Stimulated activated CD4-positive, alpha-beta T cell treated with anti-CD3 and anti-CD28 coated beads, Interleukin-1b, Interleukin-23, amount 100 ng/mL, for 4 hours (primary cell): Measurements from ENCODE around the gene KPNA3.
"Not testable (repeated sequence)": the region's sequence is repeated elsewhere in the genome, so short reads cannot be mapped to it uniquely, and the experiment has no call there.

Experiments
- DNase-seq, 2 donors: peaks; one replicate each; pipeline ENCODE4 v3.0.0-alpha.2; 2020; ENCODE audit warnings: low read depth in 2 of 2

Gene KPNA3

GRCh38 chr13:49749848-49750247, 42.6 kb downstream of the KPNA3 start:
- DNase-seq = no peak

DNA sequence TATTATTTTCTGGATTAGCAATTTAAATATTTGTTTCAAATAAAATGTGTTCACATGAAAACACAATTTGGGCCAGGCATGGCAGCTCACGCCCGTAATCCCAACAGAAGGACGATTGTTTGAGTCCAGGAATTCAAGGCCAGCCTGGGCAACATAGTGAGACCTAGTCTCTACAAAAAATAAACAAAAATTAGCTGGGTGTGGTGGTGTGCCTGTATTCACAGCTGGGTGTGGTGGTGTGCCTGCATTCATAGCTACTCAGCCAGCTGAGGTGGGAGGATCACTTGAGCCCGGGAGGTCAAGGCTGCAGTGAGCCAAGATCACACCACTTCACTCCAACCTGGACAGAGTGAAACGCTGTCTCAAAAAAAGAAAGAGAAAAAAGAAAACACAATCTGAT, 46.4 kb downstream of the KPNA3 start:
- DNase-seq = no peak

- DNase-seq = no peak
These were observed 51.6 kb downstream of the KPNA3 start for GRCh38 chr13:49740870-49741269.

DNA sequence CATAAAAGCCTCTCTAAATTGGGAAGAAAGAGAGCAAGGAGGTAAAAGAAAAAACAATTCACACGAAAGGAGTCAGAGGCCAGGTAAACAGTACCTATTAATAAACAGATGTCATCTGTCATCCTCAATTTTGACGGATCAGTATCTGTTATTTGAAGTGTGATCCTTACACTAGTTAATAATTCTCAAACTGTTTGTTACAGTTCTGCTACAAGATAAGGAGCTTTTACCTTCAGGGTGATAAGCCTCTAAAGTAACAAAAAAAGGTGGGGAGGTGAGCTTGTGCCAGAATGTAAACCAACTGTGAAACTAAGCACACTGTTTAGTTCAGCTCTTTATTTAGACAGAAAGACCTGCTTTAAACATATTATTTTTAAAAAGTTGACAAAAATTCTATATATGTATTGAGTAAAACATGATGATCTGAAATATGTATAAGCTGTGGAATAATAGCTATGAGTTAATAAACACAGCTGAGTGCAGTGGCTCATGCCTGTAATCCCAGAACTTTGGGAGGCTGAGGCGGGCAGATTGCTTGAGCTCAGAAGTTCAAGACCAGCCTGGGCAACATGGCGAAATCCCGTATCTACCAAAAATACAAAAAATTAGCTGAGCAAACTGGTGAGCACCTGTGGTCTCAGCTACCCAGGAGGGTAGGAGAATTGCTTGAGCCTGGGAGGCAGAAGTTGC, 52.8 kb downstream of the KPNA3 start:
- no peak for DNase-seq

DNA sequence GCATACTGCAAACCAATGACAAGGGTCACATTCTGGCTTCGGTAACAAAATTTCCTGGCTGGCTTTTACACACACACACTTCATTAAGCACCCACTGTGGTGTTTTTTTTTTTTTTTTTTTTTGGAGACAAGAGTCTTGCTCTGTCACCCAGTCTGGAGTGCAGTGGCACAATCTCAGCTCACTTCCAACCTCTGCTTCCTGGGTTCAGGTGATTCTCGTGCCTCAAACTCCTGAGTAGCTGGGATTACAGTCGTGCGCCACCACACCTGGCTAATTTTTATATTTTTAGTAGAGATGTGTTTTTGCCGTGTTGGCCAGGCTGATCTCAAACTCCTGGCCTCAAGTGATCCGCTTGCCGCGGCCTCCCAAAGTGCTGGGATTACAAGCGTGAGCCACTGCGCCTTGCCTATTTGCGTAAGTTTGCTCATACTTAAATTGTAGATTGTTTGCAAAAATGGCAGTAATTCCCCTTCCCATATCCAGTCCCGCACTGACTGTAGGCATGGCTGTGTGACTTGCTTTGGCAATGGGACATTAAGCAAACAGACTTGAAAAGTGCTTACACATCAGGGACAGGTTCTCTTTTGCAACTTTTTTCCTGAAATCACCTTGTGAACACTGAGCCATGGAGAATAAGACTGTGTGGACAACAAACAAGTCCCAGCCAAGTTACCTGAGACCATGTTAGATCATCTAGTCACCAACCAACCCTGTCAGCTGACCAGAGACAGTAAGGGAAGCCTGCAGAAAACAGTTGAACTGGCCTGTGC, 59.1 kb downstream of the KPNA3 start:
- no peak for DNase-seq

GRCh38 chr13:49731766-49732165, 60.7 kb downstream of the KPNA3 start:
- DNase-seq = no peak

- no peak for DNase-seq
These were observed 75.9 kb downstream of the KPNA3 start for GRCh38 chr13:49716615-49717014.

- no peak for DNase-seq
These were observed 77.7 kb downstream of the KPNA3 start for GRCh38 chr13:49714757-49715156.

GRCh38 chr13:49711218-49711863, 81.1 kb downstream of the KPNA3 start:
- no peak for DNase-seq

DNA sequence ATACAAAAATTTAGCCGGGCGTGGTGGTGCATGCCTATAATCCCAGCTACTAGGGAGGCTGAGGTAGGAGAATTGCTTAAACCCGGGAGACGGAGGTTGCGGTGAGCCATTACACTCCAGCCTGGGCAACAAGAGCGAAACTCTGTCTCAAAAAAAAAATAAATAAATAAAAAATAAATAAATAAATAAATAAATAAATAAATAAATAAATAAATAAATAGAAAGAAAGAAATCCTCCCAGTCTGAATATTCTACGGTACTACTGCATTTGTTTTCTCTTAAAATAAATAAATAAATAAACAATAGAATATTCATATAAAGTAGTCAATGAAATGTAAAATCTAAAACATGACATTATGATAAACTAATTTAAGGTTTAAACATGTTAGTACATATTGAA, 88.2 kb downstream of the KPNA3 start:
- not testable (repeated sequence) for DNase-seq

DNA sequence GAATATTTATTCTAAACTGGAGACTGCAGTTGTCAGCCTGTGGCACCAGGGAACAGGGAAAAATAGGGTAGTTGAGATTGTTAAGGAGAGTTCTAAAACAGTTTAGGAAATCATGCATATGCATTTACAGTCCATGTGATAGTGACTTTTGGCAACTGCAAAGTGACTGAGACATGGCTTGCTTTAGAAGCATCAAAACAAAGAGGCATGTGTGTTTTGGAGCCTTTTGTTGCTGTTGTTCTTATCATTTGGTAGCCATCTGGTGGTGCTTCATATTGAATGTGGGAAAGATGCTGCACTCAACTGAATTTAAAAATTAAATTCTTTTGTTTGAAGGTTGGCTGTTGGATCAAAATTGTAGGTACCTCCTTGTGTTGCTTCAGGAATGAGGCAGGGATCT, 91.0 kb downstream of the KPNA3 start:
- no peak for DNase-seq

DNA sequence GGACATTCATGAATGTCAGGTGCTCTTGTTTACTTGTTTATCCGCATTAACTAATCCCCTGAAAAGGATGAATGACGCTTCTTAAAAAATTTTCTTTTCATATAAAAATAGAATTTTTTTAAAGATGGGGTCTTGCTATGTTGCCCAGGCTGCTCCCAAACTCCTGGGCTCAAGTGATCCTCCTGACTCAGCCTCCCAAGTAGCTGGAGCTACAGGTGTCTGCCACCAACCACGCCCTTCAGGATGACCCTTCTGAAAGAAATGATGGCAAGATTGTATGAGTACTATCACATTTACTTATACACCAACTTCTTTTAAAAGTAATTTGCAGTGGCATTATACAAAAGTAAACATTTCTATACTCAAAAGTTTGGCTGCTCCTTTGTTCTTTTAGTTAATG, 95.0 kb downstream of the KPNA3 start:
- DNase-seq = no peak

- DNase-seq = no peak
These were observed 98.0 kb downstream of the KPNA3 start for GRCh38 chr13:49694446-49694845.

- no peak for DNase-seq
These were observed 98.6 kb downstream of the KPNA3 start for GRCh38 chr13:49693877-49694276.

DNA sequence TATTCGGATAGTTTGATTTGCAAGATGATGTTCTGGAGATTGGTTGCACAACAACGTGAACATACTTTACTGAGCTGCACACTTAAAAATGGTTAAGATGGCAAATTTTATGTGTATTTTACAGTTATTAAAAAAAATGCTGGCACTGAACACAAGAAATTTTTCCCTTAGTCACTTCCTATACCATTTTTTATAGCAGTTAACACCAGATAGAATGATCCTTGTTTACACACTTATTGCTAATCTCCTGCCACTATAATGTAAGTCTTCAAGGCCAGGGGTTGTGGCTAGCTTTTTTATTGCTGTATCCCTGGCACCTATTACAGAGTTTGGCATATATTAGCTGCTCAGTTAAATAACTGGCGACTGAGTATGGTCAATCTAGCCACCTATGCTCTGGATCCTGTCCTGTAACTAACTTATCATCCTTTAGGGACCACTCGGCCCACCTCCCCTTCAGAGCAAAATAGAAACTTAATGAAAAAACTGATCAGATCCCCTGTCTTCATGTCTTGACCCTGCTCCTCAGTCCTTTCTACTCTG, 99.2 kb downstream of the KPNA3 start:
- no peak for DNase-seq

- DNase-seq = peak; percentile 86 to 93
These were observed 101.3 kb downstream of the KPNA3 start, which contains the start of gene EBPL for GRCh38 chr13:49690995-49691784. TSS of gene EBPL (minus strand) at chr13:49691486. CDS start at chr13:49691424, 62 bp downstream.

DNA sequence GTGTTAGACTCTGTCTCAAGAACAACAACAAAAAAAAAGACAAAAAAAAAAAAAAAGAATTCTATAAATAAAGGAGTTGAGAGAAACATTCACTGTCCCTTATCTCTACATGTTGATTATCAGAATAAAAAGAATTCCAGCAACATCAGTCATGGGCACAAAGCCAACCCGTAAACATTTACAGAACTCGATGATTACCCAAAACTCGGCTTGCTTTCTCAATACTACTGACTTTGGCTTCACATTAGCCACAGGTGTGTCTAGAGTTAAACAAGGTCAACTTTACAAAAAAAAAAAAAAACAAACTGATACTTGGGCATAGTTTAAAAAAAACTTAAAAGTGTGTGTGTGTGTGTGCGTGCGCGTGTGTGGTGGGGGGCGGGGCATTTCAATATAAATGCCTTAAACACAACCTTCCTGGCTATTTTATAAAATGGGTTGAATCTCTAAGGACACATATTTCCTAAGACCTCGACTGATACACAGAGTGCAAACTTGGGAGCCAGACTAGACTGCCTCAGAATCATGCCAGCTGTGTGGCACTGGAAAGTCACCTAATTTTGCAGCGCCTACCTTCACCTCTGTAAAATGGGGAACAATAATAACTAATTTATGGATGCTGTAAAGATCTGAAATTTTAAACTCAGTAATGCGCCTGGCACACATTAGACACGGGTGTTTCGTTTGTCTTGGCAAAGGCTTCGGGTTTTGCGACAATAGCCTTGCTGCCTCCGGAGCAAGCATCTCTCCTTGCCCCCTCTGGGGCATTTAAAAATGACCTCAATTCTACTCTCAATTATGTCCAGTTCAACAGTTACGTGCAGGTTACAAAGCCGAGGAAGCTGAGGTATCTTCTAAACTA, 102.1 kb downstream of the KPNA3 start:
- DNase-seq = no peak

DNA sequence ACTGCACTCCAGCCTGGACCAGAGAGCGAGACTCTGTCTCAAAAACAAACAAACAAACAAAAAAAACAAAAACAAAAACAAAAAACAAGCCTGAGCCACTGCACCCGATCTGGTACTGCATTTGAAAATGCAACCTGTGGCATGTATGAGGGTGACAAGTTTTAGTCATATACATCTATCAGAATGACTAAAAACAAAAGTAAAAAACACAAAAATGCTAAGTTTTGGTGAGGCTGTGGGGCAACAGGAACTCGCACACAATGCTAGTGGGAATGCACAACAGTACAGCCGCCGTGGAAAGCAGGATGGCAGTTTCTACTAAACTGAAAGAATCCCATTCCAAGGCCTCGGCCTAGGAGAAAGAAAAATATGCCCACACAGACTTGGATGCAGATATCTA, 109.0 kb downstream of the KPNA3 start:
- DNase-seq = no peak

GRCh38 chr13:49681842-49682435, 110.5 kb downstream of the KPNA3 start:
- DNase-seq = no peak

GRCh38 chr13:49679246-49679645, 113.2 kb downstream of the KPNA3 start:
- DNase-seq = no peak
